DMS53 (cell line): ENCODE results near the gene PACRG.

Experiments used
- DNase-seq: peaks from one replicate; lab custom pipeline; 2025; lab: John Stamatoyannopoulos, UW

Gene PACRG

DNA sequence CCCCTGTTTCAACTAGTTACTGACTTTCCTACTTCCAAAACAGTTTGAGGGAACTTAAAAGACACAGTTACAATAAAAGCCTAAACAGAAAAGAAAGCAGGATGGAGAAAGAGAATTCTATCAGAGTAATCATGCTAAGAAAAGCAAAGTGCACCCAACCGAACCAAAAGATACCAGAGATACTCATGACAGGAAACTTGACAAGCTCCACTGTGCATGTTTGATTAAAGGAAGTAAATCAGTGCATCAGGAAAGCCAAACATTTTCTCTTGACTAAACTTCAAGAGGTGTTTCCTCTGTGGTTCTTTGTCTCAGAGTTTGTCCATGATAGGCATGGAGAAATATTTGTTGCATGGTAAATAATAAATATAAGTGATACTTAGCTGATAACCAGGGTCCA lies 138.9 kb downstream of the PACRG start:
- DNase-seq = no peak

DNA sequence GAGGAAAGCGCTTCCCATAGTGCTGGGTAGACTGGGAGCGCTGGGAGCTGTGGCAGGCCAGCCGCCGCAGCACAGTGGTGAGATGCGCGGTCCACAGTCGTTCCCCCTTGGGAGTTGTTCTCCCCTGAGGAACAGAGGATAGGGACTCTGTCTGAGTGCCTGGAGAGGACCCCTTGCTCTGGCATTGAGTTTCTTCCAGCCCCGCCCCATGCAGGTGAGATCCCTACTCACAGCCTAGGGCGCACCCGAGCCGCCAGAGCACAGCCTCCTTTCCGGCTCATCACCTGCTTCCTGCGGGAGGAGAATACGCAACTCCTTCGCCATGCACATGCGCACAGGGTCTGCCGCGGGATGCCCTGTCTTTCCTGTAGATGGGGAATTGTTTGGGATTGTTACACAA lies 140.6 kb downstream of the PACRG start:
- DNase-seq = no peak

DNA sequence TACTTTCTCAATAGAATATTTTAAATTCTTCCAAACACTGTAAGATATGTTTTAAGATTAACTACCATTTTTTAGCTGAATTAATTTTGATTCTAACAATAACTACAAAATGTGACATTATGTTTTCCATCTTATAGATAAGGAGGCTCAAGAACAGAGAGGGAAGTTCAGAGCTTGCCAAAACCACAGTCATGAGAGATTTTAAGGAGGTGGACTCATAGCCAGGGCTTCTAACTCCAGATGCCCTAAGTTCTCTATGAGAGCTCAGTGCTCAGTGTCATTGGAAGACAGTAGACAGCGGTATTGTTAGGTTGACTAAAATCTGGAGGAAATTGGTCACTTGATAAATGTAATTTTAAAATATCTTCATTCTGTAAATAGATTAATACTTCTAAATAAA lies 144.2 kb downstream of the PACRG start:
- DNase-seq = no peak

DNA sequence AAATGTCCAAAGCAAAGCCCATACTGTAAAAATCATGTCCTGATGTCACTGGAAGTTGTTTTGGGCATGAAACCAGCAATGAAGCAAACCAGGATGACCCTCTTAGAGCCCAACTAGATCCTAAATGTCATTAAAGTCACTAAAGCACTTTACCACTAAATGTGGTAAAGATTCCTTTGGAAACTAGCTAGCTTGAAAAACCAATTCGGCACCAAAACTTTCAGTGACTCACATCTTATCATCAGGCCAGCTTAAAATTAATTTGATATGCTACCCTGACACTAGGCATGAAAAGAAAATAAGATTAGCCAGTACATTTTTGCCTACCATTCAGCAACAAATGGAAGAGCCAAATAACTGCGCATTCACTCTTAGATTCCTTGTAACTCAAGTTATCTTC lies 145.8 kb downstream of the PACRG start:
- no peak for DNase-seq

DNA sequence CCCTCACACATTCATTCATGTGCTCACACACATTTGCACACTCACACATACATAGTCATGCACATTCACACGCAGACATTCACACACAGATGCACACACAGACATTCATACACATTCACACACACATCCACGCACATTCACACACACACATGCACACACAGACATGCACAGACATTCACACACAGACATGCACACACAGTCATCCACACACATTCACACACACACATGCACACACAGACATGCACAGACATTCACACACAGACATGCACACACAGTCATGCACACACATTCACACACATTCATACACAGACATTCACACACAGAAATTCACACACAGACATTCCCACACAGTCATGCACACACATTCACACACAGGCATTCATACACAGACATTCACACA lies 147.3 kb downstream of the PACRG start:
- no peak for DNase-seq

DNA sequence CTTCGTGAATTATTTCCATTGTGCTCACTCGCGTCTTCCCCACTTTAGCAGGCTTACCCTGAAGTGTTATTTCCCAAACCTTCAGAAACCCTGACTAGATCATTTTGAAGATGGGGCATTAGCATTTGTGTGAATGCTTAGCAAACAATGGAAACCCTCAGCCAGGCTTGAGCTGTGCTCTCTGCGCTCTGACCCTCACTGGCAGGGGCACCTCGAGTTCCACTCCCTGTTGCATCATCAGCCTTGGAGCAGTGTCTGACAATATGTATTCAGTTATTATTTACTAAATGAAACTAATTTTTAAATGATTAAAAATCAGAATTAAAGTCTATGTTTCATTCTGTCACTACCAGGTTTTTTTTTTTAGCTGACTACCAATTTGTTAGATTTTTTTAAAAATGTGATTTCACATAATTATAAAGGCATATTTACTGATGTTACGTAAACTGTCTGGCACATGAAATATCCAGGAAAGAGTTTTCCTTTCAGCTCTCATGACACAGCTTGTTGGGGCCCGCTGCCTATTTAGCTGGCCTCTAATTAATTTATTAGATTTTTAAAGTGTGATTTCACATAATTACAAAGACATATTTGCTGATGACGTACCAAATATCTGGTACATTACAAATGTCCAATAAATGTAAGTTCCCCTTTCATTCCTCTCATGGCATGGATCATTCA lies 155.2 kb downstream of the PACRG start:
- DNase-seq = no peak

DNA sequence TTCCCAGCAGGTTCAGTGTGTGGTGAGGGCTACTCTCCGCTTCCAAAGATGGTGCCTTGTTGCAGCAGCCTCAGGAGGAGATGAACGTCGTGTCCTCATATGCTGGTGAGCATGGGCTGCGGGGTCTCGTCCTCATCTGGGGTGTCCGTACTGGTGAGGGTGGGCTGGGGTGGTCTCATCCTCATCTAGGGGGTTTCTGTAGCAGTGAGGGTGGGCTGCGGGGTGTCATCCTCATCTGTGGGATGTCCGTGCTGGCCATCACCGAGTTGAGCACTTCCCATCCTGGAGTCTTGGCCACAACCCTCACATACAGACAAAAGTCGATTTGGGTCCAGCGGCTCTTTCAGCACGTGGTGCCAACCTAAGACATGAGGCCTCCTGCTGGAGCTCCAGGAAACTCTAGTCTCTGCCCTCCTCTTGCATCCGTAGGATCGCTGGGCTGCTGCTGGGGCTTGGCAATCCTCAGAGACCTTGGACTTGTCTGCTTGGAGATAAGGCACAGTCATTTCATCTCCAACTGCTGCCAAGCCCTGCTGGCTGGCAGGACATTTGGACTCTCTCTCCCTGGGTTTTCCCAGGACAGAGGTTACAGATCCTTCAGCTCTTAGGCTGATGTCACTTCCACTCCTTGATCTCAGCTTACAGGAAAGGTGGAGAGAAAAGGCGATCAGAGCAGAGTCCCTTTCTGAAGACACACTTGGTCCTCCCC lies 160.4 kb downstream of the PACRG start:
- DNase-seq = no peak

DNA sequence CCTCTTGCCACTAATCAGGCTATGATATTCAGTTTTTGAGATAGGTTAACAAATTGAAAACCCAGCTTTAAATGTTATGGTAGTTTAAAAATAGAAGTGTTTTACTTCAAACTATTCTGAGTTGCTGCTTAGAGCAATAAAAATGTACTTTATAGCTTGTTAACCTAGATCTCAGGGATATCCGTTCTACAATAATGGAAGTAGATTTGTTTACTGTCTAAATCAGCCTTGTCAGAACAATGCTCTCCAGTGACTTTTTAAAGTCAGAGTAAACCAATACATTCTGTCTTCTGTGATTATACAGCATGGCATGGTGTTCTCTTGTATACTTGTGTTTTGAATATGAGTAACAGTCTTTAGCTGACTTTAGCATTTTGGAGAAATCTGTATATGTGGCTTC lies 161.5 kb downstream of the PACRG start:
- DNase-seq = no peak

DNA sequence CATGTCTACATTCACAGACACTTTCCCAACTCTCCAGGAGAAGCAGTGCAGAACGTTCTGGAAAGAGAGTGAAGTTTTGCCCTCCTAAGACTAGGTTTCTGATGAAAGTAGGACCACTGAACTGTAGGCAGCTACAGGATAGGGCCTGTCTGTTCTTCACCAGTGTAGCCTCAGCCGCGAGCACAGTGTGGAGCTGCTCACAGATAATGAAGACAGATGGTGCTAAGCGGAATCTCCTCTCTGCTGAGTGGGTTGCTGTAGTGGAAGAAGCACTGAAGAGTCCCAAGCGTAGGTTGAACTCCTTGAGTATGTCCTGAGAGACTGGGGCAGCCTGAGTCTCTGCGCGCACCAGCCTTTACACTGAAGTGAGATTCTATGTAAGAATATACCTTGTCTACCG lies 170.2 kb downstream of the PACRG start:
- no peak for DNase-seq

DNA sequence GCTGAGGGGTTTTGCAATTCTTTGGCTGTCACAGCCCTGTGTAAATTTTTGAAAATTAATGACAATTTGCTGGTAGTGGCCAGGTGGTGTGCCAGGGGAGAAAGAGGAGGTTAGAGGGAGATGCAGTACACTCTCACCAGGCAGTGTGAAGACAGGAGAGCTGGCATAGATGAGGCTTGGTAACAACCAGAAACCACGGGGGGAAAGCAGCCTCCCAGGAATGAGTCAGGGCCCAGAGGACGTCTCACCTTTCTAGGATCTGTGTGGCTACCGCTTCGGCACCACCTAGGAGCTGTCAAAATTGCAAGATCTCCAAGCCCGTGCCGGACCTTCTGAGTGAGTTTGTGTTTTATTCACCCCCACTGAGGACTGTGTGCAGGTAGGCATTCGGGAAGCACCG lies 171.4 kb downstream of the PACRG start:
- peak; percentile 6 for DNase-seq

DNA sequence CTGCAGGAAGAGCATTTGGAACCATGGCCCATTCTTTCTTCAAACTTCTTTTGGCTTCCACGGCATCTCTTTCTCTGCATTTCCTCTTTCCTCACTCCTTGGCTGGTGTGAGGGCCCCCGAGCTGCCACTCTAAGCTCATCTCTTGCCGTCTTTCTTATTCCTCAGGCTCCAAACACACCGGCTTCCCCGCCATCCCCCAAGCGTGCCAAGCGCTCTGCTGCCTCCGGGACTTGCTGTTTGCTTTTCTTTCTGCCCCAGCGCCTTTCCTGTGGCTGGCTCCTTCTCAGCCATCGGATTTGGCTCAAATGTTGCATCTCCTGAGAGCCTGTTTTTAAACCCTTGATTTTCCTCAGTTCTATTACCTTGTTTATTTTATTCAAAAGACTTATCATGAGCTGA lies 172.7 kb downstream of the PACRG start:
- DNase-seq = no peak

DNA sequence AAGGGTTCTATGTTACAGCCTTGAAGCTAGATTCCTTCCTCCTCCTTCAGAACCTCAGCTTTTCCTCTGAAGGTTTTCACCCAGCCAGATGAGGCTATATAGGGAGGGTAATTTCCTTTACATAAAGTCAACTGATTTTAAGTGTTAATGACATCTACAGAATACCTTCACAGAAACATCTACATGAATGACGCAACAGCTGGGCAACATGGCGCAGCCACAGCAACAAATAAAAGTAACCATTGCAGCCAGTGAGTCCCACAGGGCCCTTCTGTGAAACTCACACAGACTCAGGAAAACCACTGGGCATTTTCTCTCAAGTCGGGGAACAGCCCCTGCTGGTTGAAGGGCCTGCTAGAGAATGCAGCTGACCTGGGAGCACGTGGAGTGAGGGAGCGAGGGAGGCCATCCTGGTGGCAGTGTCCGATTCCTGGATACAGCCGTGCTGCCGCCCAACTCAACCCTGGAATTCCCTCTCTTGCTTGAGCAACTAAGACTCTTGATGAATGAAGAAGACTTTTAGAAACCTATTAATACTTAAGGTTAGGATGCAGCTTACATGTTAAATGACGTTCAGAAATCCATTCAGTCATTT lies 176.4 kb downstream of the PACRG start:
- DNase-seq = no peak

DNA sequence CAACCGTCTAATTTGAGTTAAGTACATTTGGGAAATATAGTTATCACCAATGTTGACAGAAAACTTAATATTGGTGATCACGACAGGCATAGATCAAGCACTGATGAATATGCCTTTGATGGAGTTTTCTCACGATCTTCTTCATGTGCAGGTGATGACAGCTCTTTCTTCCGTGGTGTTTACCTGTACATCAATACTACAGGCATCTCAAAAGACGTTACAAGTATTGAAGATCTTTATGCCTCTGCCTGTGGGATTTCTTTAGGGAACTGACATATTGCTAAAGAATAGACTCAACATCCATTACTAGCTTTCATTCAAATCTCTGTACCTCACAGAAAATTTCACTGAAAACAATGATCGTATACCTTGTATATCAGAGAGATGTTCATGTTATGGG lies 178.7 kb downstream of the PACRG start:
- no peak for DNase-seq

DNA sequence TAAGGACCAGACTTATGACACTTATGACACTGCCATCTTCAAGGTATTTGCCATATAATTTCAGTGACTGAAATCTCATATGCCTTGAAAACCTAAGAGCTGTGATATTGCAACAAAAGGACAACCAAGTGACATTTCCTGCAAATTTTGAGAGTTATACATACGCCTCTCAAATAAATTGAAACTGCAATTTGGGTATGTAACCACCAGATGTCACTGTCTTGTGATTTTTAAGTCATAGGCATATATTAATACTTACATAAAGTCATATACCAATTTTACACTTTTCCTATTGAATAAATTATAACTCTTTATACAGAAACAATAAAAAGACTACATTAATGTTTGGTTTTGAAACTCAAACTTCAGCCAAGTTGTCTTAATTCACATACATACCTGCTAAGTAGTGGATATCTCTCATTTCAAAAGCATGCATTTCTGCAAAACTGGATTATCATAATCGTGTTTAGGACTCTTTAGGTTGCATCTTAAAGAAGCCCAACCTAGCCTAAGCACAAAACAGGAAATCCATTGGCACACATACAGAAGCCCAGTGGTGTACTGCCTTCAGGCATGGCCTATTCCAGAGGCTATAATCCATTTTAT lies 180.2 kb downstream of the PACRG start:
- peak; percentile 60 for DNase-seq

DNA sequence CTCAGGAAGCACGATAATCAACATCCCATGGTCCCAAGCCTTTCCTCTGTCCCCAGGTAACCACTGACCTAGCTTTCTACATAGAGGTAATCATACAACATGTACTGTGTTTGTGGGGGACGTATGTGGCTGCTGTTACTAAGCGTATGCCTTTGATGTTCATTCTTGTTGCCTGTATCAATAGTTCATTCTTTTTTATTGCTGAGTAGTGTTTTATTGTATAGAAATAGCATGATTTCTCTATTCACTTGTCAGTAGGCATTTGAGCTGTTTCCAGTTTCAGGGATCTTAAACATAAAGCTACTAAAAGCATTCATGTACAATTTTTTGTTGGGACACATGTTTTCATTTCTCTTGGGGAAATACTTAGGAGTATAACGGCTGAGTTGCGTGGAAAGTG lies 185.4 kb downstream of the PACRG start:
- no peak for DNase-seq

DNA sequence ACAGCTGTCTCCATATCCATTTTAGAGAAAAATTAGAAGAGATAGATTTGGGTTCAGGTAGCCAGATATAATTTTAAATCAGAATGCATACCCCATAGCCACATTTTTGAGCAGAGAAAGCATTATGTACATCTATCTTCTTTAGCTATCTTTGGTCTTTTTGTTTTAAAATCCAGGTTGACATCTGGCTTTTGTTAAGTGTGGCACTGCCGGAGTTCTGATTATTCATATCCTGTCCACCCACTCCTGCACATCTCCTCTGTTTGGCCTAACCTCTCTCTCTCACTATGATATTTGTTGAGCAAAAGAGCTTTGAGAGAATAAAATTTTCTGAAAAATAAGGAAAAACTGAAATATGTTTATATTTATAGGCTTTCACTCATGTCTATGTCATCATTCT lies 189.7 kb downstream of the PACRG start:
- DNase-seq = no peak

DNA sequence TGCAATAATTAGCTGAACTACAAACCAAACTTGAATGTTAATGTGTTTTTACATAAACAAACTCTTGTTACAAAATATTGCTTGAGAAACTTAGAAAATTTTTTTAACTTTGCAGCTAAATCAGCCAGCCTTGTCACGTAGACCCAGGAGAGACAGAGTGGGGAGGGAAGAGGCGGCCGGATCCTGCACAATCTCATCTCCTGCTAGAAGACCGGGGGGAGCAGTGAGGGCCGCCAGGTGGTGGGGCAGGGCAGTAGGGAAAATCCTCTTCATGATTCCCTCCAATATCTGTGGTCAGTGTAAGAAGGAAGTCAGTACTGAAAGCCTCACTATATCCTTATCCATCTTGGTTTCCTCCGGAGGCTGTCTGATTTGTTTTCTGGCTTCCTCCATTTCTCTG lies 193.3 kb downstream of the PACRG start:
- no peak for DNase-seq

DNA sequence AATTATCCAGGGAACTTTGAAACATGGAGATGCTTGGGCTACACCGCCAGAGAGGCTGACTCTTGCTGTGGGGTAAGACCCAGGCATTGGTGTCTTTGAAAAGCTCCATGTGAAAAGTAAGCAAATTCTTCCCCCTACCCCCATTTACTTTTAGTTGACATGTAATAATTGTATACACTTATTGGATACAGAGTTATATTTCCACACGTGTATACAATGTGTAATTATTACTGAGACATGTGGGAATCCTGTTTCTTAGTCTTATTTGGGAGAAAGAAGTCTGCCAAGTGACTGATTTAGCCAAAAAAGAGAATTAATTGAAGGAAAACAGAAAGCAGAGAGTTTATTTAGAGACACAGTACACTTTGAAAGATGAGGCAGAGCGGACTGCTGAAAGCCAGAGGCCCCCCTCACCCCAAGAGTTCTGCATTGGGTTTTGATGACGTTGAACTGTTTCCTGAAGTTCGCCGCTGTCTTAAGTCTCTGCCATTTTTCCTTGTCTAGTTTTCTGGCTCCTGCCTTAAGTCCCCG lies 193.8 kb downstream of the PACRG start:
- DNase-seq = no peak

DNA sequence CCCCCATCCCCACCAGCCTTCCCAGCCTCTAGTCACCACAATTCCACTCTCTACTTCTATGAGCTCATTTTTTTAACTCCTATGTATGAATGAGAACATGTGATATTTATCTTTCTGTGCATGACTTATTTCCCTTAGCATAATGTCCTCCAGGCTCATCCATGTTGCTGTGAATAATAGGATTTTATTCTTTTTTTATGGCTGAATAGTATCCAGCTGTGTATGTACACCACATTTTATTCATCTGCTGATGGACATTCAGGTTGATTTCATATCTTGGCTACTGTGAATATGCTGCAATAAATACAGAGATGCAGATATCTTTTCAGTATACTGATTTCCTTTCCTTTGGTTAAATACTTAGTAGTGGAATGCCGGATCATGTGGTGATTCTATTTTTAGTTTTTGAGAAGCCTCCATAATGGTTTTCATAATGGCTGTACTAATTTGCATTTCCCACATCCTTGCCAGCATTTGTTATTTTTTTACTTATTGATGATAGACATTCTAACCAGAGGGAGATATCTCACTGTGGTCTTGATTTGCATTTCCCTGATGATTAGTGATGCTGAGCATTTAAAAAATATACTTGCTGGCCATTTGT lies 194.9 kb downstream of the PACRG start:
- no peak for DNase-seq

DNA sequence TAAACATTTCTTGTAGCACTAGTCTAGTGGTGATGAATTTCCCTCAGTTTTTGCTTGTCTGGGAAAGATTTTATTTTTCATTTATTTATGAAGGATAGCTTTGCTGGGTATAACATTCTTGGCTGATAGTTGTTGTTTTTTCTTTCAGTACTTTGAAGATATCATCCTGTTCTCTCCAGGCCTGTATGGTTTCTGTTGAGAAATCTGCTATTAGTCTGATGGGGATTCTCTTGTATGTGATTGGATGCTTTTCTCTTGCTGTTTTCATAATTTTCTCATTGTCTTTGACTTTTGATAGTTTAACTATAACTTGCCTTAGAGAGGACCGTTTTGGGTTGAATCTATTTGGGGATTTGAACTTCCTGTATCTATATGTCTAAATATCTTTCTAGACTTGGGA lies 207.1 kb downstream of the PACRG start:
- no peak for DNase-seq

DNA sequence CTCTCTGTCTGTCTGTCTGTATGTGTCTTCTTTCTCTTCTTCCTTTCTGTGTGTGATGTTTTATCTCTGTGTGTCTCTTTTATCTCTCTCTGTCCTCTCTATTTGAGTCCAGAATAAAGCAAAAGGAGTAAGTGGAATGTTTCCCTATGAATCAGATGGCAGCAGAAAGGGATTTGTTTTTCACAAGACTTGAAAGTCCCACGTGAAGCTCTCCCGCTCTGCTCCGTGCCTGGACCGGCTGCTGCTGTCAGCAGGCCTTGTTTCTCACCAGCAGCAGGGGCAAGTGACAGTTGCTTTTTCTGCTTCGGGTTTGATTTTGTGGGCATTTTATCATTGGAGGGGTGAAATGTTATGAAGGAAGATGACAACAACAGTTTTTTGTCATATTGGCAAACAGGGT lies 212.7 kb downstream of the PACRG start:
- no peak for DNase-seq

DNA sequence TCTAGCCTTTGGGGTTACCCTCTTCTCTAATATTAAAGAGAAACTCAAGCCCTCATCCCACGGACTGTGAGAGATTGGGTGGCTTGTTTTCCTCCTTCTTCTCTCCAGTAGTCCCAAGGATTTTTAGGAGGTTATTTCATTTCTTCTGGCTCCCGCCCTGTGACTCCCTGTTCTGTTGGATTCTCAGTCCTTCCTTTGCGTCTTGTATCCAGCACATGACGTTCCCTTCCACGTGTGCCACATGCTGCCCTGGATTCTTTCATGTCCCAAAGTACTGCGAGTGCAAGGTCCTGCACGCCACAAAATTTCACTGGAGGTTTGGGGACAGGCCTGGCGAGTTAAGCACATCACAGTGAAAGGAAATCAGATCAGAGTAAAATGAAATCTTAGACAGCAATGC lies 213.4 kb downstream of the PACRG start:
- no peak for DNase-seq

DNA sequence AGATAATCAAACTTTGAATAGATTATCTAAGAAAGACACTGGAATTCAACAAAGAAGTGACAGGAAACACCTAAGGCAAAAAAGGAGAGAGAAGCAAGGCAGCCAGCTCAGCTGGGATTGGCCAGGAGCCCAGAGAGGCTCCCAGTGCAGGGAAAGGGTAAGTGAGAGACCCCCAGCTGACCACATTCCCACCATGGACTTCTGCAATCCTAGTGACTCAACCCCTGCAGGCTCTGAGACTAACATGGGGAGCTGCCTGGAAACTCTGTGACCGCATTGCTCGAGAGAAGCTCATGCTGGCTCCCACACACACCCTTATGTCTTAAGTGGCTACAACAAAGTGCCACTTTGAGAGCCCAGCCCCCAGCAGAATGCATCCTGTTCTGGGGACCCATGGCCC lies 215.1 kb downstream of the PACRG start:
- no peak for DNase-seq
